SK-N-SH (cell line): ENCODE results near the gene TAF6L. TPM values are rescaled to one million over a fixed set of nuclear protein-coding genes. Genes with fewer than 3 reads are reported as not detected.

ENCODE experiments used
- CTCF ChIA-PET: fragments of 300-600, 350-600 bp; formaldehyde crosslinking; extraction: SDS; loops from one replicate; lab custom pipeline; 2021; lab: Yijun Ruan, JAX
- POLR2A ChIA-PET: fragments of 350-600 bp; sonication (Branson Sonifier 250); formaldehyde crosslinking; extraction: SDS; loops from one replicate; lab custom pipeline; 2020; ENCODE audit warnings: antibody characterized with exemption, inconsistent platforms; lab: Yijun Ruan, JAX
- DNase-seq: peaks from one replicate; pipeline ENCODE4 v3.0.0; 2012
- H2AFZ ChIP-seq: fragments of 200-600 bp; sonication (generic); 2 replicates; pipeline ENCODE4 v1.8.1; 2016; ENCODE audit warnings: antibody characterized with exemption, mild to moderate bottlenecking, low read depth
- H3F3A ChIP-seq: fragments of 200-600 bp; sonication (generic); replicated peaks from 2 replicates; pipeline ENCODE3; 2016; ENCODE audit warnings: antibody characterized with exemption, mild to moderate bottlenecking; ENCODE audit not compliant: insufficient read depth
- H3K27ac ChIP-seq, 2 experiments: fragments of 200-500 bp in 1 of 2; fragments of 200-600 bp in 1 of 2; sonication (Bioruptor generic) in 1 of 2; sonication (generic), shearing (Covaris generic) in 1 of 2; 2 replicates each; pipeline versions ENCODE4 v1.5.1 to v1.6.1; 2014 to 2016; ENCODE audit warnings: low read depth in 2 of 2, inconsistent platforms in 1 of 2, low read length in 1 of 2, mild to moderate bottlenecking in 1 of 2, mixed read lengths in 1 of 2
- H3K27me3 ChIP-seq: fragments of 200-600 bp; sonication (generic), shearing (Covaris generic); 2 replicates; pipeline ENCODE4 v1.6.1; 2016; ENCODE audit warnings: mixed run types; ENCODE audit not compliant: insufficient read depth
- H3K36me3 ChIP-seq, 2 experiments: fragments of 200-500 bp in 1 of 2; fragments of 200-600 bp in 1 of 2; sonication (Bioruptor generic) in 1 of 2; sonication (generic) in 1 of 2; replicated peaks in 1 of 2; 2 replicates each; pipeline versions ENCODE3 to v1.5.1; 2014 to 2016; ENCODE audit warnings: low read length in 1 of 2, mild to moderate bottlenecking in 1 of 2; ENCODE audit not compliant: insufficient read depth in 2 of 2, control insufficient read depth in 1 of 2
- H3K4me1 ChIP-seq, 2 experiments: fragments of 200-500 bp in 1 of 2; fragments of 200-600 bp in 1 of 2; sonication (Bioruptor generic) in 1 of 2; sonication (generic), shearing (Covaris generic) in 1 of 2; 2 replicates each; pipeline versions ENCODE4 v1.5.1 to v1.6.1; 2014 to 2016; ENCODE audit warnings: low read depth in 1 of 2, low read length in 1 of 2, mixed run types in 1 of 2; ENCODE audit not compliant: insufficient read depth in 2 of 2, control insufficient read depth in 1 of 2
- H3K4me2 ChIP-seq: fragments of 200-600 bp; sonication (generic), shearing (Covaris generic); 2 replicates; pipeline ENCODE4 v1.6.1; 2017; ENCODE audit warnings: mixed run types
- H3K4me3 ChIP-seq, 2 experiments: fragments of 200-500 bp in 1 of 2; fragments of 200-600 bp in 1 of 2; sonication (Bioruptor generic) in 1 of 2; sonication (generic), shearing (Covaris generic) in 1 of 2; 2 replicates each; pipeline versions ENCODE4 v1.5.1 to v1.8.1; 2014 to 2016; ENCODE audit warnings: low read depth in 2 of 2, inconsistent platforms in 1 of 2, low read length in 1 of 2, mild to moderate bottlenecking in 1 of 2, mixed read lengths in 1 of 2, moderate library complexity in 1 of 2
- H3K79me2 ChIP-seq: fragments of 200-600 bp; sonication (generic); 2 replicates; pipeline ENCODE4 v1.8.1; 2017; ENCODE audit warnings: mild to moderate bottlenecking; ENCODE audit not compliant: insufficient read depth
- H3K9ac ChIP-seq: fragments of 200-600 bp; sonication (generic); 2 replicates; pipeline ENCODE4 v1.6.1; 2017; ENCODE audit warnings: mixed run types
- H3K9me2 ChIP-seq: fragments of 200-600 bp; sonication (generic); 2 replicates; pipeline ENCODE4 v1.6.1; 2017; ENCODE audit warnings: mixed run types
- H3K9me3 ChIP-seq: fragments of 200-600 bp; sonication (generic); 2 replicates; pipeline ENCODE4 v1.6.1; 2017; ENCODE audit warnings: mixed run types, mild to moderate bottlenecking, moderate library complexity
- H4K20me1 ChIP-seq: fragments of 200-600 bp; sonication (generic); 2 replicates; pipeline ENCODE4 v1.6.1; 2017; ENCODE audit warnings: mild to moderate bottlenecking, mixed run types; ENCODE audit not compliant: insufficient read depth
- CHD2 ChIP-seq: fragments of 150-350 bp; IDR thresholded peaks from 2 replicates; pipeline ENCODE4 v1.6.1; 2018; ENCODE audit warnings: low read length; ENCODE audit not compliant: partially characterized antibody
- FOXJ3 ChIP-seq: sonication (generic); formaldehyde crosslinking; IDR thresholded peaks from 2 replicates; pipeline ENCODE4 v1.5.1; 2020; ENCODE audit warnings: mild to moderate bottlenecking, missing genetic modification reagents
- MAX ChIP-seq: IDR thresholded peaks from 2 replicates; pipeline ENCODE4 v1.4.0; 2012; ENCODE audit warnings: low read depth
- MXI1 ChIP-seq: IDR thresholded peaks from 2 replicates; pipeline ENCODE4 v1.6.1; 2012; ENCODE audit warnings: mild to moderate bottlenecking, low read depth, low read length, improper control_type of control experiment
- PBX3 ChIP-seq: IDR thresholded peaks from 2 replicates; pipeline ENCODE4; 2012
- REST ChIP-seq: IDR thresholded peaks from 2 replicates; pipeline ENCODE4 v1.6.1; 2012; ENCODE audit warnings: mild to moderate bottlenecking, low read depth, low read length, moderate library complexity
- TAF1 ChIP-seq: IDR thresholded peaks from 2 replicates; pipeline ENCODE4 v1.6.1; 2012; ENCODE audit warnings: low read depth, mild to moderate bottlenecking, low read length, moderate library complexity, borderline replicate concordance
- YY1 ChIP-seq: IDR thresholded peaks from 2 replicates; pipeline ENCODE4 v1.4.0; 2012; ENCODE audit warnings: low read depth, mild to moderate bottlenecking
- ZBTB33 ChIP-seq: IDR thresholded peaks from 2 replicates; pipeline ENCODE4 v1.4.0; 2012; ENCODE audit warnings: low read depth, borderline replicate concordance
- WGBS: methylation state at CpG from one replicate; pipeline ENCODE4 v1.1.6; 2017; ENCODE audit warnings: low lambda C conversion rate; 5-methylcytosine and 5-hydroxymethylcytosine counted together
- polyA plus RNA-seq, 3 experiments: library from polyadenylated mRNA; depleted of rRNA; stranded (reverse); fragments of >200 nt; gene quantifications; 2 replicates each; pipeline ENCODE4 v1.2.3, GENCODE V29; 2012

TAF6L gene
- polyA plus RNA-seq, 1 of the 3 experiments (the other 2 are of a cell fraction), result 33.6 TPM

- TF ChIP-seq REST, result no peak
- TF ChIP-seq MAX, result no peak
- no peak for TF ChIP-seq YY1
- TF ChIP-seq CHD2, result no peak
Measured at GRCh38 chr11:62810748-62811147, 39.6 kb downstream of the TAF6L start (continued).

GRCh38 chr11:62811659-62812058 is 40.5 kb downstream of the TAF6L start:
- Histone ChIP-seq H3K36me3 (peaks cover 0 to 12% of the 10 kb centered on the region in 2 experiments), H3K4me3 (no peak overlapping the region), H3F3A (peaks cover 25% of the 10 kb centered on the region), H4K20me1 (no peaks in the 10 kb centered on the region), H3K79me2 (no peaks in the 10 kb centered on the region), H3K9ac (no peak overlapping the region), H3K4me2 (no peak overlapping the region), H3K27me3 (no peaks in the 10 kb centered on the region), H3K9me3 (no peaks in the 10 kb centered on the region), H3K27ac (no peak overlapping the region), H3K4me1 (no peaks in the 10 kb centered on the region; a peak in 1 of 4 replicates), H3K9me2 (no peaks in the 10 kb centered on the region), H2AFZ (no peak overlapping the region)
- ChIA-PET POLR2A (no interaction called here), CTCF (interaction anchor here (0.8 to 2.1 kb wide), 2 partner anchors 21 to 25 kb away, joined by 3 to 6 read pairs; partner anchors contain the start of gene TEX54)
- no peak for DNase-seq
- 57% methylated on average over 2 of the region's 2 CpGs for WGBS
- no peak for TF ChIP-seq MXI1
- no peak for TF ChIP-seq ZBTB33

GRCh38 chr11:62816557-62816956 is 45.4 kb downstream of the TAF6L start:
- Histone ChIP-seq H3K79me2 (no peaks in the 10 kb centered on the region), H3K4me2 (no peak overlapping the region), H3K27ac (no peak overlapping the region), H3K9me3 (no peaks in the 10 kb centered on the region), H3K4me1 (no peaks in the 10 kb centered on the region), H3K4me3 (no peak overlapping the region), H3K9me2 (no peaks in the 10 kb centered on the region), H3F3A (peaks cover 11% of the 10 kb centered on the region), H3K36me3 (peaks cover 5 to 32% of the 10 kb centered on the region in 2 experiments), H3K27me3 (no peaks in the 10 kb centered on the region), H4K20me1 (no peaks in the 10 kb centered on the region), H2AFZ (no peak overlapping the region), H3K9ac (no peak overlapping the region)
- CTCF ChIA-PET, result interaction anchor here (0.6 to 1.5 kb wide), 5 partner anchors 10 to 46 kb away, joined by 3 to 4 read pairs (median 3); partner anchors contain the start of genes NXF1 and TMEM179B
- no peak for DNase-seq
- 93% methylated on average over 8 of the region's 8 CpGs for WGBS
- TF ChIP-seq PBX3 (no peak), TAF1 (no peak), FOXJ3 (CRISPR knock-in tag) (no peak)
- POLR2A ChIA-PET, result interaction anchor here (0.7 to 1.9 kb wide), 2 partner anchors 9 to 11 kb away, joined by 3 to 6 read pairs; partner anchors contain the start of gene NXF1
